ENCODE measurements around the gene TAS1R3.

Gene TAS1R3

DNA sequence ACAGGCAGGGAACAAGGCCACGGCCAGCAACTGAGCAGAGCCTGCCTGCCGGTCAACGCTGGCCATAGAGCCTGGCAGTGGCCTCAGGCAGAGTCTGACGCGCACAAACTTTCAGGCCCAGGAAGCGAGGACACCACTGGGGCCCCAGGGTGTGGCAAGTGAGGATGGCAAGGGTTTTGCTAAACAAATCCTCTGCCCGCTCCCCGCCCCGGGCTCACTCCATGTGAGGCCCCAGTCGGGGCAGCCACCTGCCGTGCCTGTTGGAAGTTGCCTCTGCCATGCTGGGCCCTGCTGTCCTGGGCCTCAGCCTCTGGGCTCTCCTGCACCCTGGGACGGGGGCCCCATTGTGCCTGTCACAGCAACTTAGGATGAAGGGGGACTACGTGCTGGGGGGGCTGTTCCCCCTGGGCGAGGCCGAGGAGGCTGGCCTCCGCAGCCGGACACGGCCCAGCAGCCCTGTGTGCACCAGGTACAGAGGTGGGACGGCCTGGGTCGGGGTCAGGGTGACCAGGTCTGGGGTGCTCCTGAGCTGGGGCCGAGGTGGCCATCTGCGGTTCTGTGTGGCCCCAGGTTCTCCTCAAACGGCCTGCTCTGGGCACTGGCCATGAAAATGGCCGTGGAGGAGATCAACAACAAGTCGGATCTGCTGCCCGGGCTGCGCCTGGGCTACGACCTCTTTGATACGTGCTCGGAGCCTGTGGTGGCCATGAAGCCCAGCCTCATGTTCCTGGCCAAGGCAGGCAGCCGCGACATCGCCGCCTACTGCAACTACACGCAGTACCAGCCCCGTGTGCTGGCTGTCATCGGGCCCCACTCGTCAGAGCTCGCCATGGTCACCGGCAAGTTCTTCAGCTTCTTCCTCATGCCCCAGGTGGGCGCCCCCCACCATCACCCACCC is at the start of gene TAS1R3:
Gene TAS1R3 (plus strand): TSS at position 213 of the 898 bp plus-strand sequence. CDS start 66 bp downstream, at position 279.
- no peak for DNase-seq (ENCODE audit: low read depth in 2 of 2)

GRCh38 chr1:1281533-1282321 is 49.4 kb upstream of the TAS1R3 start:
- DNase-seq (ENCODE audit: low read depth in 2 of 2), result no peak

- peak in 1 of 2 donors; percentile 31 for DNase-seq (ENCODE audit: low read depth in 2 of 2)
These were observed 48.1 kb upstream of the TAS1R3 start for GRCh38 chr1:1282998-1283397.

- DNase-seq (ENCODE audit: low read depth in 2 of 2), result no peak
These were observed 47.3 kb upstream of the TAS1R3 start for GRCh38 chr1:1283821-1284220.

- DNase-seq (ENCODE audit: low read depth in 2 of 2), result no peak
These were observed 46.6 kb upstream of the TAS1R3 start for GRCh38 chr1:1284221-1285101.

GRCh38 chr1:1285102-1285571 is 45.9 kb upstream of the TAS1R3 start:
- DNase-seq (ENCODE audit: low read depth in 2 of 2), result no peak

GRCh38 chr1:1285611-1286311 is 45.3 kb upstream of the TAS1R3 start:
- no peak for DNase-seq (ENCODE audit: low read depth in 2 of 2)

DNA sequence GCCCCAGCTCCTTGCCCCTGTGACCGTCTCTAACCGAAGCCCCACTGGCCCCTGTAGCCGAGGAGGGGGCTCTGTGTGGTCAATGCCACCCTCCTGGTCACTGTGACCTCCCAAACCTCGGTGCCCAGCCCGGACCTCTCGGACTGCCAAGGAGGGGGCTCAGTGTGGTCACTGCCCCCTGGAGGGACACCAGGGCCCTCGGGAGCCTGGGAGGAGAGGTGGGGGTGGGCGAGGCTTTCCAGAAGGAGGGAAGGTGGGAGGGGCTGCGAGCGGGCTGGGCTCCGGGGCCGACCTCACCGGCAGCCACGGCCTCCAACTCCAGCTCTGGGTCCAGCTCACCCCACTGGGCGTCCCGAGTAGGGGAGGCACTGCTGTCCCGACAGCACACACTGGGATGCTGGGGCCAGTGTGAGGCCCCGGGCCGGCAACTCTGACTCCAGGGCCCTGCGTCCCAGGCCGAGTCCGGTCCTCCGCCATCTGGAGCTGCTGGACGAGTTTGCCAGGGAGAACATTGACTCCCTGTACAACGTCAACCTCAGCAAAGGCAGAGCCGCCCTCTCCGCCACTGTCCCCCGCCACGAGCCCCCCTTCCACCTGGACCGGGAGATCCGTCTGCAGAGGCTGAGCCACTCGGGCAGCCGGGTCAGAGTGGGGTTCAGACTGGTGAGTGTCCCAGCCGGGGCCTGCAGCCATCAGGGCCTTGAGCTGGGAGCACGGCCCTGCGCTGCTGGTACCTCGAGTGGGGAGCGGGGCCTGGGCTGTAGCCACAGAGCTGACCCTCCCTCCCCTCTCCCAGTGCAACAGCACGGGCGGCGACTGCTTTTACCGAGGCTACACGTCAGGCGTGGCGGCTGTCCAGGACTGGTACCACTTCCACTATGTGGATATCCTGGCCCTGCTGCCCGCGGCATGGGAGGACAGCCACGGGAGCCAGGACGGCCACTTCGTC is 44.5 kb upstream of the TAS1R3 start:
- no peak for DNase-seq (ENCODE audit: low read depth in 2 of 2)

GRCh38 chr1:1287288-1288110 is 43.6 kb upstream of the TAS1R3 start:
- DNase-seq (ENCODE audit: low read depth in 2 of 2), result no peak

DNA sequence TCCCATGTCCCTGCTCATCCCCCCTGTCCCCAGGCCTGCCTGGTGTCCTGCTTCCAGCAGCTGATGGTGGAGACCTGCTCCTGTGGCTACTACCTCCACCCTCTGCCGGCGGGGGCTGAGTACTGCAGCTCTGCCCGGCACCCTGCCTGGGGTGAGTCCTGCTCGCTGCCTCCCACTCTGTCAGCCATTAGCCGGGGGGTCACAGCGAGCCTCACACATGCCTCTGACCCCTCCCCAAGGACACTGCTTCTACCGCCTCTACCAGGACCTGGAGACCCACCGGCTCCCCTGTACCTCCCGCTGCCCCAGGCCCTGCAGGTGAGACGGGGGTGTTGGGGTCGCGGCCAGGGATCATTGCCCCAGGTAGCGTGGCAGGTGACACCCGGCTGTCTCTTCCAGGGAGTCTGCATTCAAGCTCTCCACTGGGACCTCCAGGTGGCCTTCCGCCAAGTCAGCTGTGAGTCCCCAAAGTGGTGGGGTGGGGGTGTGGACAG is 40.8 kb upstream of the TAS1R3 start:
- peak in 1 of 2 donors; percentile 51 for DNase-seq (ENCODE audit: low read depth in 2 of 2)

DNA sequence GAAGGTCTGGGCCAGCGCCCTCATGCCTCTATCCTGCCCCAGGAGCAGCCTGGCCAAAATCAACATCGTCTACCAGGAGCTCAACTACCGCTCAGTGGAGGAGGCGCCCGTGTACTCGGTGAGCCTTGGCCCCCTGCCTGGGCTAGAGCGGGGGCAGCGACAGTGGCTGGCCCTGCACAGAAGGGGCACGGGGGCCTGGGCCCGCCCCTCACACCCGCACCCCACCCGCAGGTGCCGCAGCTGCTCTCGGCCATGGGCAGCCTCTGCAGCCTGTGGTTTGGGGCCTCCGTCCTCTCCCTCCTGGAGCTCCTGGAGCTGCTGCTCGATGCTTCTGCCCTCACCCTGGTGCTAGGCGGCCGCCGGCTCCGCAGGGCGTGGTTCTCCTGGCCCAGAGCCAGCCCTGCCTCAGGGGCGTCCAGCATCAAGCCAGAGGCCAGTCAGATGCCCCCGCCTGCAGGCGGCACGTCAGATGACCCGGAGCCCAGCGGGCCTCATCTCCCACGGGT is 40.0 kb upstream of the TAS1R3 start:
- no peak for DNase-seq (ENCODE audit: low read depth in 2 of 2)

- DNase-seq (ENCODE audit: low read depth in 2 of 2), result no peak
These were observed 39.3 kb upstream of the TAS1R3 start for GRCh38 chr1:1291548-1292441.

DNA sequence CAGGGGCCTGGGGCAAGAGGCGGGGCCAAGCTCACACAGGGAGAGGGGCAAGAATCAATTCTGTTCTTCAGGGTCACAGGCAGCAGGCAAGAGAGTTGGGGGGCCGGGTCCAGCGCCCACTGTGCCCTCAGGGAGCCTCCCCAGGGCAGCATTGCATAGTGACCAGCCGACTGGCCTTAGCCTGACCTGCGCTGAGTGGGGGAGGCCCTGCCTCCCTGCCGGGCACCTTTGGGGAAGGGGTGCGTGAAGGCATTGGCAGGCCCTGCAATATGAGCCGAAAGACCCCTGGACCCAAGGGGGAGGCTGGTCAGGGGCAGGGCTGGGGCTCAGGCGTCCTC is 38.7 kb upstream of the TAS1R3 start:
- no peak for DNase-seq (ENCODE audit: low read depth in 2 of 2)

DNA sequence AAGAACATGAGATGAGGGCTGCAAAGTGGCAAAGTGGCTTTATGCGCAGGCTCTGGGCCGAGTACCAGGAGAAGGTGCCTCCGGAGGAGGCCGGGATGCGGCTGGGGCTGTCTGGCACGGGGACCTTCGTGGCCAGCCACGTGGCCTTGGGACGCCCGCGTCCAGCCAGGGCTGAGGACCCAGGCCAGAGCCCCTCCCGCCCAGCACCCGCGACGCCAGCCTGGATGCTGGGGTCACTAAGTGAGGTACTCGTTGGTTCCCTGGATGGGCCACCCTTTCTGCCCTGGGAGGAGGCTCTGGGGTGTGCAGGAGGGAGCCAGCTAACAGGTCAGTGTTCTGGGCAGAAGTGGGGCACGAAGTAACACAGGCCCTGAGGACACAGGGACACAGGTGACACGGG is 38.2 kb upstream of the TAS1R3 start:
- no peak for DNase-seq (ENCODE audit: low read depth in 2 of 2)

DNA sequence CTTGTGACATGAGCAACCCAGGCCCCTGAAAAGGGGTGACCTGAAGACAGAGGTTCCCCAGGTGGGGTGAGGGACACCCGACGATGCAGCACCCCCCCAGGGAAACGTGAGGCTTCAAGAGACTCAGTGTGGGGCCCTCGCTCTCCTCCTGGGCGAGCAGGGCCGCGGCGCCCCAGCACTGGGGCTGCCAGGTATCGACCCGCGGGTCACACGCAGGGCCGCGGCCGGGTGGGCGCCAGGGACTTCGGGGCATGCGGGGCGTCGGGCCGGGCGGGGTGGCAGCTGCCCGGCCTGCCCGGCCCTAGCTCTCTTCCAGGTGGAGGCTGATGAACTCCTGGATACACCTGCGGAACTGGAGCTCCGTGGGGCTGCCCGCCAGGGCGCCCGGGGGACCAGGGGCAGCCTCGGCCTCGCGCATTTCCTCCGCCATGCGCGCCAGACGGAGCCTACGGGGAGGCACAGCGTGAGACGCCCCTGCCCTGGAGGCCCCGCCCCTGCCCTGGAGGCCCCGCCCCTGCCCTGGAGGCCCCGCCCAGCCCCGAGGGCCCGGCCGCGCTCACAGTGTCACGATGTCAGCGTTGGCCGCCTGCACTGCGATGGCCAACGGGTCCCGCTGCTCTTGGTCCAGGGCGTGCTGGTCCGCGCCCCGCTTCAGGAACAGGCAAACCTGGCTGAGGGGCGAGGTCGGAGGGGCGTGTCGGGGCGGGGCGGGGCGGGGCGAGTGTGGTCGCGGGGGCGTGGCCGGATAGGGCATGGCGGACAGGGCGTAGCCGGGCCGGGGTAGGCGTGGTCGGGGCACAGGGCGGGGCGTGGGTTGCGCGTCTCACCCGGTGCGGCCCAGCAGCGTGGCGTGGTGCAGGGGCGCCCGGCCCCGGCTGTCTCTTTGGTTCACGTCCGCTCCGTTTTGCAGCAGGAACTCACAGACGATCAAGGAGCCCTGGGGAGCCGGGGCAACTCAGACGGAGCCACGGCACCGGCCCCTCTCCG is 37.5 kb upstream of the TAS1R3 start:
- no peak for DNase-seq (ENCODE audit: low read depth in 2 of 2)

DNA sequence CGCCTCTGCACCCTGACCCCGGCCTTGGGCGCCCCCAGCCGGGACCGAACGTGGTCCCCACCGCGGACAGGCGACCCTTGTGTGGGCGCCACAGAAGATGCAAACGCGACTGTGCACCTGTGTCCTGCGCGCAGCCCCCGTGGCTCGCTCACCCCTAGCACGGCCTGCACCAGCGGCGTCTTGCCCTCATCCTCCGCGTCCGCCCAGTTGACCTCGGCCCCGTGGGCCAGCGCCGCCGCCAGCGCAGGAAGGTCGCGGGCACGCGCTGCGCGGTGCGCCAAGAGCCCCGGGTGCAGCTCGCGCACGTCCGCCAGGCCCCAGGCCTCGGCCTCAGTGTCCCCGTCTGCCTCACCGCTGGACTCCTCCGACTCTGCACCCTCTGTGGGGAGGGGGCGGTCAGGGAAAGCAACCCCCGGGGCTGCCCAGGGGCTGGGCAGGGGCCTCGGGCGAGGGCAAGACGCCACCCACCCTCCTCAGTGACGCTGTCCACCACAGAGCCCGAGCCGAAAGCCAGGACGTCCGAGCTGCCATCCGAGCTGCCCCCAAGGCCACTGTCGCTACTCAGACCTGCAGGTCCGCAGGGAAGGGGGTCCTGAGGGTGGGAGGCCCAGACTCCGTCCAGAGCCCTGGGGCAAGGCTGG is 36.7 kb upstream of the TAS1R3 start:
- no peak for DNase-seq (ENCODE audit: low read depth in 2 of 2)

Data from stimulated activated CD8-positive, alpha-beta memory T cell treated with anti-CD3 and anti-CD28 coated beads, Interleukin-2, amount 100 ng/mL, for 48 hours (primary cell).